ENCODE measurements around the gene MATK.

MATK gene

GRCh38 chr19:3746371-3747056 lies 39.7 kb downstream of the MATK start:
- Mint-ChIP-seq H3K27me3 (peaks cover 0 to 6% of the 10 kb centered on the region in 2 donors), H3K4me3 (no peak overlapping the region), H3K36me3 (peaks cover 19 to 22% of the 10 kb centered on the region in 2 donors), H3K27ac (peak overlapping the region; percentile 37), H3K9me3 (no peaks in the 10 kb centered on the region), H3K4me1 (no peaks in the 10 kb centered on the region)
- DNase-seq (no peak), ATAC-seq (replicated peaks) (no peak)

- no peak overlapping the region for H3K4me3 Mint-ChIP-seq
- H3K27me3 Mint-ChIP-seq: peaks cover 0 to 6% of the 10 kb centered on the region in 2 donors
- H3K36me3 Mint-ChIP-seq: peaks cover 12 to 16% of the 10 kb centered on the region in 2 donors
- no peak overlapping the region for H3K27ac Mint-ChIP-seq
- no peak for ATAC-seq (replicated peaks)
- H3K4me1 Mint-ChIP-seq: no peaks in the 10 kb centered on the region
- H3K9me3 Mint-ChIP-seq: no peaks in the 10 kb centered on the region
- DNase-seq: no peak
Measured at GRCh38 chr19:3745363-3746045, 40.7 kb downstream of the MATK start.

- H3K36me3 Mint-ChIP-seq: peaks cover 0 to 3% of the 10 kb centered on the region in 2 donors
- H3K27me3 Mint-ChIP-seq: peaks cover 0 to 16% of the 10 kb centered on the region in 2 donors
- no peaks in the 10 kb centered on the region for H3K4me1 Mint-ChIP-seq
- H3K27ac Mint-ChIP-seq: no peak overlapping the region
- DNase-seq (no peak), ATAC-seq (replicated peaks) (peak; percentile 36 to 64)
- H3K4me3 Mint-ChIP-seq: no peak overlapping the region
- H3K9me3 Mint-ChIP-seq: no peaks in the 10 kb centered on the region
Measured at GRCh38 chr19:3743486-3743885, 42.7 kb downstream of the MATK start.

- Mint-ChIP-seq H3K27me3 (peaks cover 7 to 33% of the 10 kb centered on the region in 2 donors), H3K4me1 (no peaks in the 10 kb centered on the region), H3K36me3 (no peaks in the 10 kb centered on the region), H3K27ac (no peak overlapping the region), H3K4me3 (no peak overlapping the region), H3K9me3 (no peaks in the 10 kb centered on the region)
- ATAC-seq (replicated peaks) (no peak), DNase-seq (no peak)
Measured at GRCh38 chr19:3740431-3740830, 45.8 kb downstream of the MATK start.

GRCh38 chr19:3738477-3739220 lies 47.5 kb downstream of the MATK start:
- Mint-ChIP-seq H3K36me3 (no peaks in the 10 kb centered on the region), H3K4me3 (no peak overlapping the region), H3K27ac (no peak overlapping the region), H3K9me3 (no peaks in the 10 kb centered on the region), H3K27me3 (peaks cover 7 to 33% of the 10 kb centered on the region in 2 donors), H3K4me1 (no peaks in the 10 kb centered on the region)
- DNase-seq (no peak), ATAC-seq (replicated peaks) (no peak)

- Mint-ChIP-seq H3K4me1 (no peaks in the 10 kb centered on the region), H3K27me3 (peaks cover 7 to 33% of the 10 kb centered on the region in 2 donors), H3K27ac (no peak overlapping the region), H3K4me3 (no peak overlapping the region), H3K9me3 (no peaks in the 10 kb centered on the region), H3K36me3 (no peaks in the 10 kb centered on the region)
- ATAC-seq (replicated peaks) (no peak), DNase-seq (no peak)
Measured at GRCh38 chr19:3737487-3738205, 48.5 kb downstream of the MATK start.

GRCh38 chr19:3736106-3736724 lies 50.0 kb downstream of the MATK start:
- Mint-ChIP-seq H3K9me3 (peaks cover 0 to 2% of the 10 kb centered on the region in 2 donors), H3K27me3 (peaks cover 7 to 41% of the 10 kb centered on the region in 2 donors), H3K36me3 (no peaks in the 10 kb centered on the region), H3K27ac (no peak overlapping the region), H3K4me1 (no peaks in the 10 kb centered on the region), H3K4me3 (no peak overlapping the region)
- ATAC-seq (replicated peaks) (no peak), DNase-seq (no peak)

- H3K4me3 Mint-ChIP-seq: no peak overlapping the region
- ATAC-seq (replicated peaks) (no peak), DNase-seq (no peak)
- H3K27me3 Mint-ChIP-seq: peaks cover 7 to 37% of the 10 kb centered on the region in 2 donors
- H3K9me3 Mint-ChIP-seq: peaks cover 0 to 2% of the 10 kb centered on the region in 2 donors
- no peak overlapping the region for H3K27ac Mint-ChIP-seq
- H3K4me1 Mint-ChIP-seq: no peaks in the 10 kb centered on the region
- no peaks in the 10 kb centered on the region for H3K36me3 Mint-ChIP-seq
Measured at GRCh38 chr19:3734310-3734600, 51.9 kb downstream of the MATK start.

GRCh38 chr19:3733549-3734309 lies 52.5 kb downstream of the MATK start:
- Mint-ChIP-seq H3K27me3 (peaks cover 7 to 33% of the 10 kb centered on the region in 2 donors), H3K9me3 (peaks cover 0 to 2% of the 10 kb centered on the region in 2 donors), H3K4me1 (no peaks in the 10 kb centered on the region), H3K36me3 (no peaks in the 10 kb centered on the region), H3K27ac (no peak overlapping the region), H3K4me3 (no peak overlapping the region)
- no peak for DNase-seq
- no peak for ATAC-seq (replicated peaks)

- no peak for ATAC-seq (replicated peaks)
- no peak for DNase-seq
- H3K9me3 Mint-ChIP-seq: peaks cover 0 to 2% of the 10 kb centered on the region in 2 donors
- H3K27me3 Mint-ChIP-seq: peaks cover under 1 to 21% of the 10 kb centered on the region in 2 donors
- H3K36me3 Mint-ChIP-seq: no peaks in the 10 kb centered on the region
- H3K4me3 Mint-ChIP-seq: no peak overlapping the region
- no peak overlapping the region for H3K27ac Mint-ChIP-seq
- H3K4me1 Mint-ChIP-seq: no peaks in the 10 kb centered on the region
Measured at GRCh38 chr19:3732108-3732507, 54.1 kb downstream of the MATK start.

GRCh38 chr19:3730457-3730958 lies 55.7 kb downstream of the MATK start:
- H3K4me1 Mint-ChIP-seq: no peaks in the 10 kb centered on the region
- H3K36me3 Mint-ChIP-seq: no peaks in the 10 kb centered on the region
- no peak overlapping the region for H3K4me3 Mint-ChIP-seq
- H3K9me3 Mint-ChIP-seq: peaks cover 0 to 2% of the 10 kb centered on the region in 2 donors
- no peak for DNase-seq
- H3K27me3 Mint-ChIP-seq: peaks cover 0 to 8% of the 10 kb centered on the region in 2 donors
- no peak overlapping the region for H3K27ac Mint-ChIP-seq
- ATAC-seq (replicated peaks): no peak

Measured in stimulated activated naive B cell treated with anti-CD40 and anti-IgM and Interleukin-4, amounts not matched to agents 10 μg/mL and 1 μg/mL and 100 μg/mL, for 72 hours (primary cell).